GM12891 (cell line): ENCODE data around the gene MAPK8IP2.

Experiments
- PAX5 ChIP-seq: IDR thresholded peaks from 2 replicates; pipeline ENCODE4 v1.6.1; 2011; ENCODE audit warnings: low read length, moderate library complexity, mild to moderate bottlenecking; ENCODE audit not compliant: insufficient read depth, severe bottlenecking
- POLR2A ChIP-seq: IDR thresholded peaks from 2 replicates; pipeline ENCODE4 v1.6.1; 2011; ENCODE audit warnings: low read depth, low read length, control low read depth
- POLR2AphosphoS5 ChIP-seq: IDR thresholded peaks from 2 replicates; pipeline ENCODE4 v1.6.1; 2011; ENCODE audit warnings: low read depth, low read length, control low read depth
- POU2F2 ChIP-seq: IDR thresholded peaks from 2 replicates; pipeline ENCODE4 v1.6.1; 2011; ENCODE audit warnings: low read depth, mild to moderate bottlenecking, control low read depth, low read length, moderate library complexity

- no peak for TF ChIP-seq POLR2A
- TF ChIP-seq POLR2AphosphoS5, result no peak
- TF ChIP-seq POU2F2, result no peak
- TF ChIP-seq PAX5, result no peak
Measured at GRCh38 chr22:50577697-50577986, 23.0 kb upstream of the MAPK8IP2 start.
